Subcutaneous adipose tissue (tissue), 4 donors: ENCODE measurements around the gene MAPKAP1. TPM values are rescaled to one million over a fixed set of nuclear protein-coding genes. Genes with fewer than 3 reads are reported as not detected.

Experiments
- total RNA-seq, 4 donors: library from RNA; depleted of rRNA; stranded (reverse); fragments of >200 nt; gene quantifications; one replicate each; pipeline ENCODE4 v1.1.0, GENCODE V29; 2016
- TF ChIP-seq, protein P1 (sequence below): fragments of 450-650 bp; IDR thresholded peaks from one replicate; pipeline ENCODE4 v1.5.1; 2016; ENCODE audit warnings: low read depth, mild to moderate bottlenecking, control low read depth, antibody characterized with exemption, moderate library complexity

Gene MAPKAP1
- total RNA-seq, 4 donors from 2014 or later, result 64.4 to 146 (median 83.9) TPM

GRCh38 chr9:125639057-125639456 is 68.0 kb downstream of the MAPKAP1 start:
- TF ChIP-seq, protein P1, sequence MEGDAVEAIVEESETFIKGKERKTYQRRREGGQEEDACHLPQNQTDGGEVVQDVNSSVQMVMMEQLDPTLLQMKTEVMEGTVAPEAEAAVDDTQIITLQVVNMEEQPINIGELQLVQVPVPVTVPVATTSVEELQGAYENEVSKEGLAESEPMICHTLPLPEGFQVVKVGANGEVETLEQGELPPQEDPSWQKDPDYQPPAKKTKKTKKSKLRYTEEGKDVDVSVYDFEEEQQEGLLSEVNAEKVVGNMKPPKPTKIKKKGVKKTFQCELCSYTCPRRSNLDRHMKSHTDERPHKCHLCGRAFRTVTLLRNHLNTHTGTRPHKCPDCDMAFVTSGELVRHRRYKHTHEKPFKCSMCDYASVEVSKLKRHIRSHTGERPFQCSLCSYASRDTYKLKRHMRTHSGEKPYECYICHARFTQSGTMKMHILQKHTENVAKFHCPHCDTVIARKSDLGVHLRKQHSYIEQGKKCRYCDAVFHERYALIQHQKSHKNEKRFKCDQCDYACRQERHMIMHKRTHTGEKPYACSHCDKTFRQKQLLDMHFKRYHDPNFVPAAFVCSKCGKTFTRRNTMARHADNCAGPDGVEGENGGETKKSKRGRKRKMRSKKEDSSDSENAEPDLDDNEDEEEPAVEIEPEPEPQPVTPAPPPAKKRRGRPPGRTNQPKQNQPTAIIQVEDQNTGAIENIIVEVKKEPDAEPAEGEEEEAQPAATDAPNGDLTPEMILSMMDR, result no peak

DNA sequence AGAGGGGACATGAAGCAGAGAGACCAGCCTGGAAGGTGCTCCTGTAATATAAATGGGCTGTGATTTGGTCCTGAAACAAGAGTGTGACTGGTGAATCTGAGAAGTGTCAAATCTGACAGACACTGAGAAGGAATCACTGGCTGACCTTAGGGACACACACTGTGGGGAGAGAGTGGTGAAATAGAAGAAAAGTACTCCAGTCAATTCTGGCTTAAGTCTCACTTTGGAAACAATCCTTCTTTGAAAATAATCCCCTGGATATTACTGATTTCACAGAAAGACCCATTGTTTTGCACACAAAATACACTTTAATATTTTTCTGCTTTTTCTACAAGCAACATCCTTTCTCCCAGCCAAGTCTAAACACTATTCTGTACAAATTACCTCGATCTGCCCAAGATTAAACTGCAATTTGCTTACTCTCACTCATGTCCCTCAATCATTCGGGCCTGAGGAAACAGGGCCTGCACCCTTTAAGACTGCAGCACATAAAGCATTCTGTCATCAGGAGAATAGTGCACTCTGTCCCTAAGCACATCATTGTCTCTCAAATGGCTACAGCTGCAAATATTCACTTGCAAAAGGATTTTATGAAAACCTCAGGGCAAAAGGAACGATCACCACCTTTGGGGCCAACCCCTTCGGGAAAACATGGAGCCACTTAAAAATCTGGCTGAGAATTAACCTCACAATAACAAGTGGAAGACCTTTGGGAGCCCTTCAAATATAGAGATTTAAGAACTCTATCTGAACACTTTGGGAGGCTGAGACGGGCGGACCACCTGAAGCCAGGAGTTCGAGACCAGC is 68.6 kb downstream of the MAPKAP1 start:
- TF ChIP-seq, protein P1, result no peak

DNA sequence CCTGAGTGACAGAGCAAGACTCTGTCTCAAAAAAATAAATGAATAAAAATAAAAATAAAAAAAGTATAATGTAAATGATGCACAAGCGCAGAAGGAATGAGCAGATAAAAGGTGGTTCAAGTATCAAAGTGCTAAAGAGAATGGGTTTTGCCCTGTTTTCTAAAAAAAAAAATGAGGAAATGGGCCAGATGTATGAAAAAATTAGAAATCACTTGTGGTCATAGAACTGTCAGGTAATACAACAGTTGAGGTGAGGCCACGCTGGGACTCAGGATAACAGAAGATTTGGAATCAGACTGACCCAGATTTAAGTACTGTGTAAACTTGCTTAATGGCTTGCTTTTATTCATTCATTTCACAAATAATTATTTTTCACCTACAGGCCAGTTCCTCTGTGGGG is 69.8 kb downstream of the MAPKAP1 start:
- TF ChIP-seq, protein P1, result no peak

DNA sequence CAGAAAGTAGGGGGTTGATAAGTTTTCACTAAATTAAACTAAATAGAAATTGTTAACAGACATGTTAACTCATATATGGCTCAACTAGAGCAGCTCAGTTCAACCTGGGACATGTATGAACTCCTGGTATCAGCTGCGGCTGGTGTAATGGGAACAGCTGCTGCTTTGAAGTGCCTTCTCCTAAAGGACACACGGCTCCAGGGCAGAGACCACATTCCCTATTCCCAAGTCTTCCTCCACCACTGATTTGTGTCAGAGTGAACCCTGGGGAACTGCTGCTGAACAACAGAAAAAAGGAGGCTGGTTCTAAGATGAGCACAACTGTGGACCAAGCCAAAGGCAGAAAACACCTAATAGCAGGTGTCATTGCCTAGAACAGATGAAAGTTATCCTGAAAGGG is 71.1 kb downstream of the MAPKAP1 start:
- TF ChIP-seq, protein P1, result no peak

GRCh38 chr9:125634040-125634717 is 72.8 kb downstream of the MAPKAP1 start:
- TF ChIP-seq, protein P1, result no peak

- TF ChIP-seq, protein P1, result no peak
These were observed 73.8 kb downstream of the MAPKAP1 start for GRCh38 chr9:125633116-125633745.
